ENCODE data around the gene MOGAT2. TPM values are rescaled to one million over a fixed set of nuclear protein-coding genes. Genes with fewer than 3 reads are reported as not detected.

Gene MOGAT2
- polyA plus RNA-seq, 12 donors, result 0.23 to 25.0 TPM; not detected in 10

GRCh38 chr11:75777461-75778110 lies 59.9 kb downstream of the MOGAT2 start:
- no peak for DNase-seq

DNA sequence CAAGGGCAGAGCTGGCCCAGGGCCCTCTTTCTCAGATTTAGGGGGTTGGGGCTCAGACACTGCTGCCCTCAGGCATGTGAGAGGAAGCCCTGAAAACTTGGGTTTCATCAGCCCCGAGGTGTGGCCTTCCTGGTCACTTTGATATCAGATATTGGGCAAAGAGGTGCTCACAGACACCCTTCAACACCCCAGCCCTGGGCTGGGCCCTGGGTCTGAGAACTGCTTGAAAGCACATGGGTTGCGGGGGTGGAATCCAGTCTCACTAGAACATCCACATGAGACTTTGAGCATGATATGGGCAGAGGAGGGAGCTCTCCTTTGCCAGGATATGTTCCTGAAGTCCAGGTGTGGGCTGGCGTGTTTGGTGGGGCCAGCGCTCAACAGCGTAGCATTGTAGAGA lies 61.3 kb downstream of the MOGAT2 start:
- DNase-seq, result no peak

DNA sequence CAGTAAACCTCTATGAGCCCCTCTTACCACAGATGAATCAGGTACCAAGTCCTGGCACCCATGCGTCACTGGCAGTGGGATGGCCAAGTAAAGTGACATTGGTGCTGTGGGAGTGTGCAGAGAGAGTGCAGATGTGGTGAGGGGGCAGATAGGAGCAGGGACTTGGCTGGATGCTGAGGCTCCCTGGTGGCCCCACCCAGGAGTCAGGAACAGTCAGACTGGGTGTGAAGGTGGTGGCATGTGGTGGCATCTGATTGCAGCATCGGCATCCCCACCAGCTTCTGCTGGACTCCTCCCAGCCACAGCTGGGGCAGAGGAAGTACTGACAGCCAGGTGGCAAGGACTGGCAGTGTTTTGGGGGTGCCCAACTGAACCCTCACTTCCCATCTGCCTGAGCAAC lies 62.3 kb downstream of the MOGAT2 start:
- no peak for DNase-seq

GRCh38 chr11:75780888-75781287 lies 63.2 kb downstream of the MOGAT2 start:
- no peak for DNase-seq

GRCh38 chr11:75781296-75781695 lies 63.7 kb downstream of the MOGAT2 start:
- no peak for DNase-seq

GRCh38 chr11:75781831-75782230 lies 64.2 kb downstream of the MOGAT2 start:
- no peak for DNase-seq

Other genes with a start within 250 kb of the MOGAT2 start
- 10 to 100 TPM in 11 of 12 donors, not detected in 1; 11.2 to 24.9 (median 20.3) TPM for gene GDPD5, start 191.9 kb upstream of the MOGAT2 start, polyA plus RNA-seq (ENCODE audit: insufficient read length in 12 of 12)
- gene SERPINH1, start 155.6 kb upstream of the MOGAT2 start, polyA plus RNA-seq (ENCODE audit: insufficient read length in 12 of 12), result 100 to 1,000 TPM in 11 of 12 donors, not detected in 1; 232 to 462 (median 323) TPM
- 10 to 100 TPM in 8 of 12 donors, 1 to 10 TPM in 3, not detected in 1; 6.8 to 30.3 (median 12.3) TPM for gene MAP6, start 48.8 kb upstream of the MOGAT2 start, polyA plus RNA-seq (ENCODE audit: insufficient read length in 12 of 12)
- gene DGAT2, start 50.9 kb downstream of the MOGAT2 start, polyA plus RNA-seq (ENCODE audit: insufficient read length in 12 of 12), result 1 to 10 TPM in 3 of 12 donors, under 1 TPM in 7, not detected in 2; 0.17 to 3.5 (median 0.58) TPM
- gene UVRAG, start 97.4 kb downstream of the MOGAT2 start, polyA plus RNA-seq (ENCODE audit: insufficient read length in 12 of 12), result 10 to 100 TPM in 6 of 12 donors, 1 to 10 TPM in 5, not detected in 1; 8.4 to 15.8 (median 10.8) TPM

Measured in muscle of arm (tissue), 12 donors.